HG03378 (cell line): ENCODE results near the gene ZNF224.
"Not testable (repeated sequence)": the region's sequence is repeated elsewhere in the genome, so short reads cannot be mapped to it uniquely, and the experiment has no call there.

Experiments used
- ATAC-seq: cut with Tn5 transposase; IDR thresholded peaks from one replicate; pipeline ENCODE4 v1.9.1; 2021; ENCODE audit warnings: mild to moderate bottlenecking, moderate library complexity; ENCODE audit not compliant: unreplicated experiment

Gene ZNF224

GRCh38 chr19:44121162-44121561 lies 27.0 kb downstream of the ZNF224 start:
- ATAC-seq = not testable (repeated sequence)

GRCh38 chr19:44131955-44132354 lies 37.8 kb downstream of the ZNF224 start:
- ATAC-seq = no peak

- no peak for ATAC-seq
Measured at GRCh38 chr19:44141191-44142058, 47.3 kb downstream of the ZNF224 start, which contains the start of gene ZNF234. Gene ZNF234, plus strand, starts transcription at chr19:44141554. Its CDS starts 3,079 bp downstream, at chr19:44144633.

- no peak for ATAC-seq
Measured at GRCh38 chr19:44142059-44142433, 47.9 kb downstream of the ZNF224 start.

- ATAC-seq = no peak
Measured at GRCh38 chr19:44149776-44150175, 55.6 kb downstream of the ZNF224 start.

GRCh38 chr19:44151491-44151890 lies 57.3 kb downstream of the ZNF224 start:
- ATAC-seq = no peak

- no peak for ATAC-seq
Measured at GRCh38 chr19:44156475-44156874, 62.3 kb downstream of the ZNF224 start.
